ENCODE results near the gene C2CD4D. TPM values are rescaled to one million over a fixed set of nuclear protein-coding genes. Genes with fewer than 3 reads are reported as not detected.

C2CD4D gene
- total RNA-seq, 2 donors from 2014 or later, result 1.5 TPM; not detected in 1

- H3K9me3 Mint-ChIP-seq, result no peaks in the 10 kb centered on the region
- peaks cover 4 to 16% of the 10 kb centered on the region in 2 donors for H3K4me1 Mint-ChIP-seq (ENCODE audit: low read depth in 2 of 2)
- H3K27ac Mint-ChIP-seq, result no peak overlapping the region
- ATAC-seq (no peak), DNase-seq (ENCODE audit: low spot score) (no peak)
- H3K36me3 Mint-ChIP-seq, result no peaks in the 10 kb centered on the region
- H3K27me3 Mint-ChIP-seq, result peaks cover 7 to 11% of the 10 kb centered on the region in 2 donors
- no peak overlapping the region for H3K4me3 Mint-ChIP-seq
These were observed 13.1 kb upstream of the C2CD4D start for GRCh38 chr1:151852733-151853132.

- DNase-seq (ENCODE audit: low spot score), result no peak
- H3K27ac Mint-ChIP-seq, result no peak overlapping the region
- peaks cover 4 to 16% of the 10 kb centered on the region in 2 donors for H3K4me1 Mint-ChIP-seq (ENCODE audit: low read depth in 2 of 2)
- no peak for ATAC-seq
- H3K4me3 Mint-ChIP-seq, result no peak overlapping the region
- H3K9me3 Mint-ChIP-seq, result no peaks in the 10 kb centered on the region
- H3K36me3 Mint-ChIP-seq, result no peaks in the 10 kb centered on the region
- peaks cover 7 to 11% of the 10 kb centered on the region in 2 donors for H3K27me3 Mint-ChIP-seq
These were observed 12.3 kb upstream of the C2CD4D start for GRCh38 chr1:151851886-151852285.

GRCh38 chr1:151849871-151850270, 10.3 kb upstream of the C2CD4D start:
- ATAC-seq, result no peak
- H3K4me1 Mint-ChIP-seq (ENCODE audit: low read depth in 2 of 2), result peaks cover 9 to 26% of the 10 kb centered on the region in 2 donors
- peak overlapping the region in 1 of 2 donors; percentile 70 for H3K27ac Mint-ChIP-seq
- no peaks in the 10 kb centered on the region for H3K9me3 Mint-ChIP-seq
- no peaks in the 10 kb centered on the region for H3K36me3 Mint-ChIP-seq
- H3K4me3 Mint-ChIP-seq, result peak overlapping the region; percentile 55
- H3K27me3 Mint-ChIP-seq, result peaks cover 7 to 16% of the 10 kb centered on the region in 2 donors
- DNase-seq (ENCODE audit: low spot score), result no peak

DNA sequence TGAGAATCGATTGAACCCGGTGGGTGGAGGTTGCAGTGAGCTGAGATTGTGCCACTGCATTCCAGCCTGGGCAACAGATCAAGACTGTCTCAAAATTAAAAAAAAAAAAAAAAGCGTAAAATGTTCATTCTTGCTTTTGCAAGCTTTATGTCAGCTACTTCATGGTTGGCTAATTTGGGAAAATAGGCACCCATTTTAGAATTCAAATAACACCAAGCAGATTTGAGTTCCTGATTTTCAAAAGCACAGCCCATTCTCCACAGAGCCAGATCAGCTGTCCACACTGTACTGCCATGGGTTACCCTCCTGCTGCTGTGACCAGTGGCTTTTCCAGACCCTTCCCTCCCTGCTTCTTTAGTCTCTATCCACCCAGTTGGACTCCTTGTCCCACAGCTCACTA, 9.5 kb upstream of the C2CD4D start:
- Mint-ChIP-seq H3K36me3 (no peaks in the 10 kb centered on the region), H3K4me1 (ENCODE audit: low read depth in 2 of 2) (peaks cover 9 to 26% of the 10 kb centered on the region in 2 donors), H3K27ac (peak overlapping the region; percentile 56 to 70), H3K4me3 (peak overlapping the region; percentile 55), H3K9me3 (no peaks in the 10 kb centered on the region), H3K27me3 (peaks cover 7 to 18% of the 10 kb centered on the region in 2 donors)
- DNase-seq (ENCODE audit: low spot score) (no peak), ATAC-seq (no peak)

DNA sequence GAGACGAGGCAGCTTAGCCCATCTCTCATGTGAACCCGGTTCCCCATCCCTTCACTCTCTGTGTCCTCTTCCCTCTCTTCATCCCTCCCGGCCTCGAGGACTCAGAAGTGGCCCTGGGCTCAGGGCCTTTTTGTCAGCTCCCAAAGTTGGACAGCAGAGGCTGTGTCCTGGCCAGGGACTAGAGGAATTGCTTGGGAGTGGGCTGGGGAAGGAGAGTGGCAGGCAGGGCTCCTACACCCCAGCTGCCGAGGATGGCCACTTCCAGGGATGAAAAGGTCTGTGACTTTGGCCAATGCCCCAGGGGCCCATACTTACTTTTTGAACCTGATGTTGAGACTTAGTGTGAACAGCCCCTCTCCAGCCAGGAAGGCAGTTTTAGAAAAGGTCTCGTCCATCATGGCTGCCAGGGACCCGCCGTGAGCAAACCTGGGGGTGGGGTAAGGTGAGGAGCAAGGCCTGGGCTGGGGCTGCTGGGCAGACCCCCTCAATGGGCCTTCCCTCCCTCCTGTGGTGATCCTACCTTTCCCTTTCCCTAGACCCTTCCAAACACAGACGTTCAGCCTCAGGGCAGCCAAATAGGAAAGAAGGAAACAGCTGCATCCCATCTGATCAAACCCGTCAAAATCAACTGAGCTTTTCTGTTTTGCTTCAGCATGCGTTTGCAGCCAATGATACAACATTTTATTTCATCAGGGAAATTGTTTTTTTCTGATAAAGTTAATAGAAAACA, 8.4 kb upstream of the C2CD4D start:
- Mint-ChIP-seq H3K4me1 (ENCODE audit: low read depth in 2 of 2) (peaks cover 9 to 26% of the 10 kb centered on the region in 2 donors), H3K36me3 (no peaks in the 10 kb centered on the region), H3K4me3 (no peak overlapping the region), H3K27me3 (peaks cover 7 to 18% of the 10 kb centered on the region in 2 donors), H3K27ac (peak overlapping the region; percentile 56 to 70), H3K9me3 (no peaks in the 10 kb centered on the region)
- ATAC-seq (no peak), DNase-seq (ENCODE audit: low spot score) (no peak)

DNA sequence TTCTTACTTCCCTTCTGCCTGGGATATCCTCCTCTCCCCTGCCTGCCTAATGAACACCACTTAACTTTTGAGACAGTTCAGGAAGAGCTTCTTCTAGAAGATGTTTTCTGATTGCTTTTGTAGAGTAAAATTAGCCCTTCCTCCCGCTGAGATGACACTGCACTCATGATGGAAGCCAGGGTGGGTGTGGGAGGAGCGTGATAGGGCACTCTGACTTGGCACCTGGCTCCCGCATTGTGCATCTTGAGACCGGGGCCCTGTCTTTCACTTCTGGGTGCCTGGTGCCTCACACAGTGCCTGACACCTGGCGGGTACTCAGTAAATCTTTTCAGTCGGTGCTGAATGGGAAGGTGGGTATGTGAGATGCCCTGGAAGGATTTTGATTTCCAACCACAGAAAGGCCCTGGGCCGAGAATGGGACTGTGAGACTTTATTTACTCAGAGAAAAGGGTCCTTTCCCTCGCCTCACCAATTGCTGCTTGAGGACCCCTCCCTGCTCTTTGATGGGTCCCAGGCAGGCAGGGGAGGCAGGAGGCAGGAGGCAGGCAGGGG, 7.1 kb upstream of the C2CD4D start:
- peaks cover 7 to 18% of the 10 kb centered on the region in 2 donors for H3K27me3 Mint-ChIP-seq
- peak overlapping the region in 1 of 2 donors; percentile 51 for H3K27ac Mint-ChIP-seq
- no peaks in the 10 kb centered on the region for H3K9me3 Mint-ChIP-seq
- no peaks in the 10 kb centered on the region for H3K36me3 Mint-ChIP-seq
- DNase-seq (ENCODE audit: low spot score) (no peak), ATAC-seq (no peak)
- peaks cover 9 to 26% of the 10 kb centered on the region in 2 donors for H3K4me1 Mint-ChIP-seq (ENCODE audit: low read depth in 2 of 2)
- H3K4me3 Mint-ChIP-seq, result peak overlapping the region; percentile 51

DNA sequence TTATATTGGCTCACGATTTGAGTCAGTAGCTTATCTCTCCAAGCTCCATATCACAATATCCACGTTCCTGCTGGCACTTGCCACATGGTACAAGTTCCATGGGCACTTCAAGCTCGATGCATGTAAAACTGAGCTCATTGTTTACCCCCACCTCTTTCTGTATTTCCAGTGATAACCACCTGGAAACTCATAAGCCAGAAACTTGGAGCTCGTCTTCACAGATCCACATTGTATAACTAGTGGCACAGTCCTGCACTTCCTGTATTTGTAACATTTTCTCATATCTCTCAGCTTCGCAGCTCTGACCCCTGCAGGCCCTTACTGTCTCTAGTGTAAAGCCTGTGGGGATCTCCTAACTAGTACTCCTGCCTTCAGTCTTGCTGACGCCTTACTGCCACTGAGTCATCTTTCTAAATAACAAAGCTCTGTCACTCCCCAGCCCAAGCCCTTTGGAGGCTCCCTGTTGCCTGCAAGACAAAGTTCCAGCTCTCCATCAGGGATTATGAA, 6.5 kb upstream of the C2CD4D start:
- no peak for DNase-seq (ENCODE audit: low spot score)
- ATAC-seq, result peak in 1 of 2 donors; percentile 79
- H3K36me3 Mint-ChIP-seq, result no peaks in the 10 kb centered on the region
- H3K9me3 Mint-ChIP-seq, result no peaks in the 10 kb centered on the region
- peaks cover 9 to 26% of the 10 kb centered on the region in 2 donors for H3K4me1 Mint-ChIP-seq (ENCODE audit: low read depth in 2 of 2)
- H3K4me3 Mint-ChIP-seq, result peak overlapping the region; percentile 51
- peak overlapping the region in 1 of 2 donors; percentile 51 for H3K27ac Mint-ChIP-seq
- H3K27me3 Mint-ChIP-seq, result peaks cover 7 to 14% of the 10 kb centered on the region in 2 donors

DNA sequence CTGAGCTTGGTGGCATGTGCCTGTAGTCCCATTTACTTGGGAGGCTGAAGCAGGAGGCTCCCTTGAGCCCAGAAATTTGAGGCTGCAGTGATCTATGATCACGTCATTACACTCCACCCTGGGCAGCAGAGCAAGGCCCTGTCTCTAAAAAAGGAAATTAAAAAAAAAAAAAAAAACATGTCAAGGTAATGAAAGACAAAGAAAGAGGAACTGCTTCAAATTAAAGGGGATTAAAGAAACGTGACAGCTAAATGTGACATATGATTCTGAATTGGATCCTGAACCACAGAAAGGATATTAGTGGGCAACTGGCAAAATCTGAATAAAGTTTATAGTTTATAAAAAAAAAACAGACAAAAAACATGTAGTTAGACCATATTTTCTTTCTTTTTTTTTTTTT, 3.8 kb upstream of the C2CD4D start:
- Mint-ChIP-seq H3K27ac (no peak overlapping the region), H3K4me3 (no peak overlapping the region), H3K27me3 (peaks cover 0 to 7% of the 10 kb centered on the region in 2 donors), H3K4me1 (ENCODE audit: low read depth in 2 of 2) (peaks cover 17 to 26% of the 10 kb centered on the region in 2 donors), H3K9me3 (no peaks in the 10 kb centered on the region), H3K36me3 (no peaks in the 10 kb centered on the region)
- no peak for ATAC-seq
- DNase-seq (ENCODE audit: low spot score), result no peak

- H3K4me1 Mint-ChIP-seq (ENCODE audit: low read depth in 2 of 2), result peaks cover 26 to 30% of the 10 kb centered on the region in 2 donors
- H3K36me3 Mint-ChIP-seq, result no peaks in the 10 kb centered on the region
- ATAC-seq, result no peak
- peak overlapping the region; percentile 84 for H3K4me3 Mint-ChIP-seq
- H3K27me3 Mint-ChIP-seq, result peaks cover 0 to 6% of the 10 kb centered on the region in 2 donors
- no peaks in the 10 kb centered on the region for H3K9me3 Mint-ChIP-seq
- no peak for DNase-seq (ENCODE audit: low spot score)
- H3K27ac Mint-ChIP-seq, result peak overlapping the region; percentile 17 to 72
These were observed 1.5 kb upstream of the C2CD4D start for GRCh38 chr1:151841141-151841540.

- DNase-seq (ENCODE audit: low spot score) (no peak), ATAC-seq (no peak)
- Mint-ChIP-seq H3K36me3 (no peaks in the 10 kb centered on the region), H3K9me3 (no peaks in the 10 kb centered on the region), H3K4me1 (ENCODE audit: low read depth in 2 of 2) (peaks cover 27 to 28% of the 10 kb centered on the region in 2 donors), H3K27ac (peak overlapping the region; percentile 17 to 72), H3K27me3 (peaks cover 0 to 6% of the 10 kb centered on the region in 2 donors), H3K4me3 (peak overlapping the region; percentile 84)
These were observed 801 bp upstream of the C2CD4D start for GRCh38 chr1:151840421-151840820.

DNA sequence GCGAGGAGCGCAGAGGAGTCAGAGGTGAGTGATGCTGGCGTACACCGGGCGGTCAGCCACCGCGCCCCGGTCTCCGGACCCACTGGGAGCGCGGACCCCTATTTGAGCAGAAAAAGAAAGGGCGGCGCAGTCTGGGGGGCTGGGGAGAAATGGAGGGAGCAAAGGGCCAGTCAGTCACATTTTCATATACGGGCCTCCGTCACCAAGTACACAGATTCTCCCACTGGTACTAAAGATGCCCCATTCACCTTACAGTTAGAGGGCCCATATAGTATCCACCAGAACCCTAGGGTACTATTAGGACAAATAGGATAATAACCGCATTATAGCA, 573 bp downstream of the C2CD4D start:
- Mint-ChIP-seq H3K9me3 (no peaks in the 10 kb centered on the region), H3K4me3 (peak overlapping the region; percentile 84), H3K27me3 (peaks cover 0 to 3% of the 10 kb centered on the region in 2 donors), H3K36me3 (no peaks in the 10 kb centered on the region), H3K27ac (peak overlapping the region in 1 of 2 donors; percentile 72), H3K4me1 (ENCODE audit: low read depth in 2 of 2) (peaks cover 27 to 28% of the 10 kb centered on the region in 2 donors)
- DNase-seq (ENCODE audit: low spot score) (no peak), ATAC-seq (peak in 1 of 2 donors; percentile 1)

GRCh38 chr1:151838222-151839081, 1.2 kb downstream of the C2CD4D start:
- H3K36me3 Mint-ChIP-seq, result no peaks in the 10 kb centered on the region

DNA sequence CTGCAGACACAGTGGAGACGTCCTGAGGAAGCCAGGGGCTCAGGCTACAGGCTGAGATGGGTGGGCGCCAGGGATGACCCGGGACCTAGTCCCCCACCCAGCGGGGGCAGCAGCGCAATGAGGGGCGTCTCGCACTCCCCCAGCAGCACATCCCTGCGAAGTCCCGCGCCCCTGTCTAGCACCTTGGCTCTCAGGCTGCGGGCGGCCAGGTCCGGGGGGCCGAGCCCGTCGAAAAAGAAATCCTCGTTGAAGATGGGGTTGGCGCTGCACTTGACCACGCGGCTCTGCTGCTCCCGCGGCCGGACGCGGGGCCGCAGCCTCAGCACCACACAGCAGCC, 1.8 kb downstream of the C2CD4D start:
- no peaks in the 10 kb centered on the region for H3K36me3 Mint-ChIP-seq
- no peak for ATAC-seq

More at GRCh38 chr1:151838222-151839081, 1.2 kb downstream of the C2CD4D start:
- DNase-seq (ENCODE audit: low spot score) (no peak), ATAC-seq (peak; percentile 57 to 71)
- Mint-ChIP-seq H3K4me3 (peak overlapping the region; percentile 91), H3K9me3 (no peaks in the 10 kb centered on the region), H3K4me1 (ENCODE audit: low read depth in 2 of 2) (peaks cover 27 to 28% of the 10 kb centered on the region in 2 donors), H3K27me3 (peaks cover 0 to 3% of the 10 kb centered on the region in 2 donors), H3K27ac (peak overlapping the region in 1 of 2 donors; percentile 72)

More for the DNA sequence above, 1.8 kb downstream of the C2CD4D start:
- Mint-ChIP-seq H3K4me1 (ENCODE audit: low read depth in 2 of 2) (peaks cover 27 to 28% of the 10 kb centered on the region in 2 donors), H3K9me3 (no peaks in the 10 kb centered on the region), H3K27ac (peak overlapping the region; percentile 73 to 90), H3K4me3 (peak overlapping the region; percentile 91), H3K27me3 (peaks cover 0 to 3% of the 10 kb centered on the region in 2 donors)
- no peak for DNase-seq (ENCODE audit: low spot score)

Measured in natural killer cell treated with Interleukin-12 subunit alpha and Interleukin-12 subunit beta and Interleukin-15 and Interleukin-18, amount 100 ng/mL, for 72 hours (primary cell).